ENCODE results near the gene ZNF341. TPM values are rescaled to one million over a fixed set of nuclear protein-coding genes. Genes with fewer than 3 reads are reported as not detected.
A peak's percentile ranks its signal among the peaks of the same experiment; 100 is the strongest.

The ZNF341 gene
- total and polyA plus RNA-seq, 2 of the 8 experiments (the other 6 are each of a cell fraction or from before 2014, with no cell fraction given) = 5.8 to 6.4 TPM

- Histone ChIP-seq H2BK20ac (ENCODE audit: low read length) (no peak overlapping the region), H3K79me1 (ENCODE audit: low read depth, low read length) (peaks cover 12% of the 10 kb centered on the region), H3K18ac (ENCODE audit: extremely low read depth, low read length) (no peak overlapping the region), H3K27me3 (replicated peaks in 1 of 4; ENCODE audit: control insufficient read depth in 3 of 4, extremely low read depth in 1 of 4, insufficient read depth in 3 of 4, low read length in 3 of 4) (peaks cover 0 to 9% (median 2%) of the 10 kb centered on the region in 4 experiments; a peak in 4 of 7 replicates), H3K56ac (replicated peaks; ENCODE audit: insufficient read length, low read depth, low read length) (no peak overlapping the region), H2AK5ac (ENCODE audit: low read depth, low read length) (no peak overlapping the region), H4K20me1 (replicated peaks in 1 of 2; ENCODE audit: control insufficient read depth in 1 of 2, insufficient read depth in 2 of 2, low read length in 2 of 2) (peaks cover 10 to 17% of the 10 kb centered on the region in 2 experiments), H3K27ac (ENCODE audit: low read depth, low read length) (no peak overlapping the region), H2BK120ac (replicated peaks; ENCODE audit: low read depth, low read length) (no peak overlapping the region), H4K5ac (ENCODE audit: insufficient read length, low read depth, low read length) (no peak overlapping the region), H3K14ac (ENCODE audit: insufficient read length) (no peak overlapping the region), H2AFZ (ENCODE audit: low read length) (no peak overlapping the region), H2BK5ac (ENCODE audit: low read depth, low read length) (no peak overlapping the region), H3K23ac (ENCODE audit: insufficient read length) (no peak overlapping the region), H3K36me3 (ENCODE audit: control insufficient read depth in 2 of 4, insufficient read depth in 4 of 4, low read length in 3 of 4) (peaks cover 0 to 4% (median 0%) of the 10 kb centered on the region in 4 experiments; a peak in 1 of 8 replicates), H3K4me3 (ENCODE audit: extremely low read depth in 1 of 4, insufficient read depth in 2 of 4, low read depth in 3 of 4, low read length in 4 of 4) (no peak overlapping the region), H3K4me2 (ENCODE audit: insufficient read depth in 1 of 2, low read depth in 2 of 2, low read length in 2 of 2) (peak overlapping the region in 1 of 2 experiments; percentile 58; a peak in 1 of 4 replicates), H4K8ac (ENCODE audit: extremely low read depth, insufficient read depth, low read length) (no peak overlapping the region), H3K9ac (replicated peaks in 1 of 4; ENCODE audit: extremely low read depth in 1 of 4, low read depth in 3 of 4, low read length in 3 of 4) (no peak overlapping the region), H3K23me2 (ENCODE audit: low read depth, low read length) (peaks cover 9% of the 10 kb centered on the region), H3K4me1 (replicated peaks in 1 of 4; ENCODE audit: control insufficient read depth in 3 of 4, insufficient read depth in 4 of 4, low read length in 3 of 4) (peaks cover 4 to 25% (median 15%) of the 10 kb centered on the region in 4 experiments), H3K79me2 (ENCODE audit: control insufficient read depth in 1 of 2, insufficient read depth in 2 of 2, low read length in 2 of 2) (peaks cover 0 to 32% of the 10 kb centered on the region in 2 experiments; a peak in 3 of 4 replicates), H4K91ac (replicated peaks; ENCODE audit: insufficient read length, low read length) (no peak overlapping the region), H2BK12ac (ENCODE audit: low read depth, low read length) (no peak overlapping the region), H3K9me3 (ENCODE audit: insufficient read depth in 2 of 2, low read depth in 1 of 2, low read length in 1 of 2) (no peaks in the 10 kb centered on the region), H2BK15ac (ENCODE audit: low read length) (no peak overlapping the region), H3K4ac (replicated peaks; ENCODE audit: insufficient read length, low read depth, low read length) (no peak overlapping the region)
- no peak for TF ChIP-seq HDAC2 (IDR thresholded peaks at IDR 0.05; ENCODE audit: borderline replicate concordance in 1 of 2, low read depth in 2 of 2, low read length in 2 of 2)
- TF ChIP-seq BACH1 (IDR thresholded peaks at IDR 0.05; ENCODE audit: low read length) = no peak
- no peak for TF ChIP-seq KDM1A (IDR thresholded peaks at IDR 0.05; ENCODE audit: borderline replicate concordance, low read length)
- no peak for TF ChIP-seq CREB1 (IDR thresholded peaks at IDR 0.05)
- CTCF ChIA-PET (ENCODE audit: partially characterized antibody) = interaction anchor here (1.0 to 1.8 kb wide), 3 partner anchors 14 to 54 kb away, joined by 4 to 5 read pairs (median 5); no protein-coding TSS in a partner anchor
- POLR2A ChIA-PET (ENCODE audit: partially characterized antibody) = interaction anchor here (0.7 to 2.1 kb wide), 9 partner anchors 9 to 45 kb away, joined by 3 to 6 read pairs (median 4); partner anchors contain the start of genes ACTL10, PXMP4 and ZNF341
- WGBS, 2 experiments (ENCODE audit: extremely low coverage in 1 of 2, insufficient coverage in 1 of 2, insufficient read length in 1 of 2, insufficient replicate concordance in 2 of 2, low coverage in 1 of 2, low lambda C conversion rate in 2 of 2, missing lambda C conversion rate in 1 of 2) = 91% methylated on average over 8 of the region's 8 CpGs; no CpG with 5 or more reads in 1 of the 2 experiments
- FAIRE-seq (no peak), DNase-seq (ENCODE audit: low read depth in 1 of 2, low spot score in 2 of 2) (no peak)
Measured at GRCh38 chr20:33687370-33687915, 44.4 kb upstream of the ZNF341 start.

Measured in H1 (cell line).